SH-SY5Y (cell line): Measurements from ENCODE around the gene DDX27.

ENCODE experiments used
- GATA2 ChIP-seq: IDR thresholded peaks from 2 replicates; pipeline ENCODE4 v1.6.1; 2011; ENCODE audit warnings: mild to moderate bottlenecking, low read depth, low read length
- GATA3 ChIP-seq: IDR thresholded peaks from 2 replicates; pipeline ENCODE4 v1.6.1; 2011; ENCODE audit warnings: low read depth, mild to moderate bottlenecking, low read length, moderate library complexity

DNA sequence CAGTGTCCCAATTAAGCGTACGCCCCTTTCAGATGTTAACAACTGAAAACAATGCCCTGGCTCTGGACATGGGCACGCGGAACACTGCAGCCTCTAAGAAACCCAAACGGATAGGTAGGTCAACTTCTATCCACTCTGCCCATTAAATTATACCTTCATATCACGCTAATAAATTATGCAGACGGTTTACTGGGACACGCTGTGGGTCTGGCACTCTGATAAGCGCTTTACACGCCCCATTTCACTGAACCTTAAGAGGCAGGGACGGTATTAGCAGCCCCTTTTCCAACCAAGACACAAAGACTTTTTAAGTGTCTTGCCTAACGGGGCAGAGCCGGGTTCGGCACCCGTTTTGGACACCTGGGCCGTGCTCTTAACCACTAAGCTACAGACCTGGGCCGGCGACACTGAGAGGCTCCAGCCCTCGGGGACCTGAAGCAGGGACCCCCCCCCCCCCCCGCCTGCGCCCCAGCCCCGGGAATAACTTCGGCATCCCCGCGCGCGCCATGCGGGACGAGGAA, 31.8 kb upstream of the DDX27 start:
- TF ChIP-seq GATA2 (no peak), GATA3 (no peak)
